Right atrium auricular region (tissue), 2 donors: Measurements from ENCODE around the gene CDC20B. TPM values are rescaled to one million over a fixed set of nuclear protein-coding genes. Genes with fewer than 3 reads are reported as not detected.
"Not testable (repeated sequence)": the region's sequence is repeated elsewhere in the genome, so short reads cannot be mapped to it uniquely, and the experiment has no call there.

Experiments
- DNase-seq: peaks from one replicate; pipeline ENCODE4 v3.0.0-alpha.2; 2019; ENCODE audit warnings: low spot score
- H3K27ac ChIP-seq, 2 donors: fragments of 200-600 bp; sonication (generic); 1 replicate in 1 of 2; 2 replicates in 1 of 2; pipeline ENCODE4 v1.5.1; 2016 to 2019
- H3K27me3 ChIP-seq, 2 donors: fragments of 200-600 bp; sonication (generic); one replicate each; pipeline versions ENCODE4 v1.5.1 to v1.6.0; 2017 to 2019
- H3K36me3 ChIP-seq: fragments of 200-600 bp; sonication (generic); one replicate; pipeline ENCODE4 v1.5.1; 2016
- H3K4me1 ChIP-seq, 2 donors: fragments of 200-600 bp; sonication (generic); one replicate each; pipeline versions ENCODE4 v1.5.1 to v1.6.0; 2017 to 2019
- H3K4me3 ChIP-seq, 2 donors: fragments of 200-600 bp; sonication (generic); 1 replicate in 1 of 2; 2 replicates in 1 of 2; pipeline ENCODE4 v1.5.1; 2017 to 2019; ENCODE audit warnings: mild to moderate bottlenecking in 1 of 2, moderate library complexity in 1 of 2
- H3K9me3 ChIP-seq, 2 donors: fragments of 200-600 bp; sonication (generic); one replicate each; pipeline ENCODE4 v1.5.1; 2019
- total RNA-seq, 2 donors: library from RNA; depleted of rRNA; stranded (reverse); fragments of >200 nt; gene quantifications; one replicate each; pipeline ENCODE4 v1.1.0, GENCODE V29; 2016
- TF ChIP-seq, protein P1 (sequence below), 2 donors: fragments of 200-600 bp; sonication (generic); IDR thresholded peaks; one replicate each; pipeline ENCODE4 v1.5.1; 2019; ENCODE audit warnings: antibody characterized with exemption in 2 of 2

The CDC20B gene
- total RNA-seq, 2 donors from 2014 or later: not detected

DNA sequence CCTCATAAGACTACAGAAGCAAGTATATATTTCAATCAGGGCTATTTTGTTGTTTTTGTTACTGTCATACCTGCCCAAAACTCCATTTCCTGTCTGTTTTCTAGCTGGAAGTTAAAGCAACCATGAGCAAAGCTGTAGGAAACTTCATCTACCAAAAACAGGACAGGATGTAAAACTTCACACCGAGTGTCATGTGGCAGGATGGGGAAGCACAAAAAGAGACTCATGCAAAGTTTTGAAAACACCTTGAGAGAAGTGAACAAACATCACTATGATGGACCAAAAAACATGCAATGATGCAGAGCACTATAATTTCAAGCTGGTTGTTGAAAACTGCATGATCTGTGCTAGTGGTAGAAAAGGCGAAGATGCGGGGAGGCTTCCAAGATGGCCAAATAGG is 76.8 kb downstream of the CDC20B start:
- no peak for DNase-seq
- no peaks in the 10 kb centered on the region for H3K4me1 ChIP-seq
- TF ChIP-seq, protein P1, sequence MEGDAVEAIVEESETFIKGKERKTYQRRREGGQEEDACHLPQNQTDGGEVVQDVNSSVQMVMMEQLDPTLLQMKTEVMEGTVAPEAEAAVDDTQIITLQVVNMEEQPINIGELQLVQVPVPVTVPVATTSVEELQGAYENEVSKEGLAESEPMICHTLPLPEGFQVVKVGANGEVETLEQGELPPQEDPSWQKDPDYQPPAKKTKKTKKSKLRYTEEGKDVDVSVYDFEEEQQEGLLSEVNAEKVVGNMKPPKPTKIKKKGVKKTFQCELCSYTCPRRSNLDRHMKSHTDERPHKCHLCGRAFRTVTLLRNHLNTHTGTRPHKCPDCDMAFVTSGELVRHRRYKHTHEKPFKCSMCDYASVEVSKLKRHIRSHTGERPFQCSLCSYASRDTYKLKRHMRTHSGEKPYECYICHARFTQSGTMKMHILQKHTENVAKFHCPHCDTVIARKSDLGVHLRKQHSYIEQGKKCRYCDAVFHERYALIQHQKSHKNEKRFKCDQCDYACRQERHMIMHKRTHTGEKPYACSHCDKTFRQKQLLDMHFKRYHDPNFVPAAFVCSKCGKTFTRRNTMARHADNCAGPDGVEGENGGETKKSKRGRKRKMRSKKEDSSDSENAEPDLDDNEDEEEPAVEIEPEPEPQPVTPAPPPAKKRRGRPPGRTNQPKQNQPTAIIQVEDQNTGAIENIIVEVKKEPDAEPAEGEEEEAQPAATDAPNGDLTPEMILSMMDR (IDR thresholded peaks at IDR 0.05): no peak
- H3K4me3 ChIP-seq: no peak overlapping the region
- no peaks in the 10 kb centered on the region for H3K27me3 ChIP-seq
- H3K9me3 ChIP-seq: peaks cover 0 to 4% of the 10 kb centered on the region in 2 donors
- H3K27ac ChIP-seq: no peak overlapping the region
- no peaks in the 10 kb centered on the region for H3K36me3 ChIP-seq

GRCh38 chr5:55091011-55091410 is 82.0 kb downstream of the CDC20B start:
- H3K27ac ChIP-seq, H3K9me3 ChIP-seq, DNase-seq, H3K27me3 ChIP-seq, H3K4me3 ChIP-seq, H3K36me3 ChIP-seq, H3K4me1 ChIP-seq: not testable (repeated sequence)

DNA sequence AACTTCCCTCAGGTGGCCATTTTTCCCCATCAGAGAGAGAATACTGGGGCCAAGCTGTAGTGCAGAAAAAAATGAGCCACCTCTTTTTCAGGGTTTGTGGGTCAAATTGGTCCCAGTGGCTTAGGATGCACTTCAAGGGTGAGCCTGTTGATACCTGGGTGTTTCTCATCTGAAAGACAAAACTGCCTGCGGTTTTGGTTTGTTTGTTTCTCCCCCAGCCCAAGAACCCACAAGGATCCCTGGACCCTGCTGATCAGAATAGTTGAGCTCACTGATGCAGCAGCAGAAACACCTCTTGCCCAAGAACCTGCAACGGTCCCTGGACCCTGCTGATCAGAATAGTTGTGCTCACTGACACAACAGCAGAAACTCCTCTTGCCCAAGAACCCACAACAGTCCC is 83.7 kb downstream of the CDC20B start:
- not testable (repeated sequence) for H3K27ac ChIP-seq, H3K36me3 ChIP-seq, DNase-seq, H3K27me3 ChIP-seq, H3K4me1 ChIP-seq, H3K9me3 ChIP-seq, H3K4me3 ChIP-seq

DNA sequence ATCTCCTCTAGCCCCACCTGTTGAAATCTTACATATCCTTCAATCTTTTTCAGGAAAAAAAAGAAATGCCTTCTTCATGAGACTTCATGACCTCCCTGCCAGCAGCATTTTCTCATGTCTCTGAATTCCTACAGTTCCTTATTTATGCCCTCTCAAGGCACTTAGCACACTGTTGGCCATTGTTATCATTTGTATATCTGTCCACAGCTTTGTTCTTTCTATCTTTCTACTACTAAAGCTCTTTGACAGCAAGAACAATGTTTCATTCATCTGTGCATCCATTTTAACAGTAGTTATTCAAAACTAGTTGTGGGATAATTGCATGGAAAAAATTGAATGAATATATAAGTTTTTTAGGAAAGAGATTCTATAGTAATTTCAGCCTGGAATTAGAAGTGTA is 91.4 kb downstream of the CDC20B start:
- no peak for DNase-seq
- Histone ChIP-seq H3K27ac (no peak overlapping the region), H3K27me3 (no peaks in the 10 kb centered on the region), H3K36me3 (no peaks in the 10 kb centered on the region), H3K4me3 (no peak overlapping the region), H3K9me3 (no peaks in the 10 kb centered on the region), H3K4me1 (no peaks in the 10 kb centered on the region)
- TF ChIP-seq, protein P1 (IDR thresholded peaks at IDR 0.05): no peak

- TF ChIP-seq, protein P1 (IDR thresholded peaks at IDR 0.05): no peak
- Histone ChIP-seq H3K27ac (no peak overlapping the region), H3K9me3 (no peaks in the 10 kb centered on the region)
Observed at GRCh38 chr5:55073211-55073610, 99.8 kb downstream of the CDC20B start.

GRCh38 chr5:55072666-55073065 is 100.3 kb downstream of the CDC20B start:
- H3K27ac ChIP-seq: no peak overlapping the region
- H3K9me3 ChIP-seq: no peaks in the 10 kb centered on the region
- no peaks in the 10 kb centered on the region for H3K4me1 ChIP-seq
- no peaks in the 10 kb centered on the region for H3K27me3 ChIP-seq
- TF ChIP-seq, protein P1 (IDR thresholded peaks at IDR 0.05): no peak
- no peaks in the 10 kb centered on the region for H3K36me3 ChIP-seq
- DNase-seq: no peak
- no peak overlapping the region for H3K4me3 ChIP-seq

More at GRCh38 chr5:55073211-55073610, 99.8 kb downstream of the CDC20B start:
- no peak overlapping the region for H3K4me3 ChIP-seq
- no peaks in the 10 kb centered on the region for H3K4me1 ChIP-seq
- H3K27me3 ChIP-seq: no peaks in the 10 kb centered on the region
- no peak for DNase-seq
- no peaks in the 10 kb centered on the region for H3K36me3 ChIP-seq

GRCh38 chr5:55071413-55071812 is 101.6 kb downstream of the CDC20B start:
- no peaks in the 10 kb centered on the region for H3K4me1 ChIP-seq
- no peak for DNase-seq
- no peaks in the 10 kb centered on the region for H3K36me3 ChIP-seq
- no peaks in the 10 kb centered on the region for H3K27me3 ChIP-seq
- H3K27ac ChIP-seq: no peak overlapping the region
- TF ChIP-seq, protein P1 (IDR thresholded peaks at IDR 0.05): no peak
- no peak overlapping the region for H3K4me3 ChIP-seq
- no peaks in the 10 kb centered on the region for H3K9me3 ChIP-seq
